Fibroblast of the aortic adventitia (primary cell): Measurements from ENCODE around the gene C5orf46. TPM values are rescaled to one million over a fixed set of nuclear protein-coding genes. Genes with fewer than 3 reads are reported as not detected.

Experiments
- DNase-seq: peaks from one replicate; pipeline ENCODE4 v3.0.0-alpha.2; 2010; ENCODE audit warnings: low read depth
- H3K4me3 ChIP-seq: 2 replicates; pipeline ENCODE4 v1.5.1; 2011; ENCODE audit warnings: low read depth, mild to moderate bottlenecking, control low read depth, low read length, moderate library complexity
- CTCF ChIP-seq: IDR thresholded peaks from 2 replicates; pipeline ENCODE4 v1.5.1; 2011; ENCODE audit warnings: mild to moderate bottlenecking, low read length, control low read depth, inconsistent platforms; ENCODE audit not compliant: insufficient read depth
- total RNA-seq: library from RNA; depleted of rRNA; stranded (reverse); fragments of >200 nt; gene quantifications from 2 replicates; pipeline ENCODE4 v1.2.3, GENCODE V29; 2012; ENCODE audit warnings: low replicate concordance

C5orf46 gene
- total RNA-seq, 1 donor = not detected

DNA sequence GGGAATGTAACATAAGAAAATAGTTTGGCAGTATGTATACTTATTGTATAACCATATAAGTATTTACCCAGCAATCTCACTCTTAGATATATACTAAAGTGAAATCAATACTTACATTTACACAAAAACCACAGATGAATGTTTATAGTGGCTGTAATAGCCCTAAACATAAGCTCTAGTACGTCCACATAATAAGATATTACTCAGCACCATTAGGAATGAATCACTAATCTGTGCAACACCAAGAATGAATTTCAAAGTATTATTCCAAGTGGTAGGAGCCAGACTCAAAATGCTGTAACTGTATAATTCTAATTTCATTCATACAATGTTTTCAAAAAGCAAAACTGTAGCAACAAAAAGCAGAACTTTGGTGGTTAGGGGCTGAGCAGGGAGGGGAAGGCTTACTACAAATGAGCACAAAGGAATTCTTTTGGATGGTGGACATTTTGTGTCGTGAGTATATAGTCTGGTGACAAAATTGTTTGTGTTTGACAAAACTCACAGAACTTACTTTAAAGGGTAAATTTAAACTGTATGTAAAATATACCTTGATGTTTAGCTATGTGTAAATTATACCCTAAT, 11.9 kb upstream of the C5orf46 start:
- no peak for TF ChIP-seq CTCF
- DNase-seq = peak; percentile 34
- no peak overlapping the region for H3K4me3 ChIP-seq

- DNase-seq = no peak
- no peak overlapping the region for H3K4me3 ChIP-seq
- TF ChIP-seq CTCF = no peak
These were observed 7.4 kb upstream of the C5orf46 start for GRCh38 chr5:147913786-147914185.

DNA sequence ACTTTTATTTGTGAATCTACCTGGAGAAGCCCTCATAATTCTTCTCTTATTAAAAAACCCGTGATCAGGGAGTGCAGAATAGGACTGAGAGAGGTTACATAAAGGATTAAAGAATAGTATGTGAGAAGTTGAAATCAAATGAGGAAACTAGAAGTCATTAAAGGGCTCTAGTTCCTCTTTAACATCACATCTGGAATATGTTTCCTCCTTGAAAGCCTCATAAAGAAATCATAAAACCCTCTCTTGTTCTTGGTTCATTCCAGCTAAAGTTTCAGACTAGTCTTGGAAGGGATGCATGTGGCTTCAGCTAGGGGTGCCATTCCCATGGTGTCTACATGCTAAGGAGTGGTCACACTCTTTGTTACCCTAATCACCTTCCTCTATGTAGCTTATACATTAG, 5.7 kb upstream of the C5orf46 start:
- TF ChIP-seq CTCF = no peak
- no peak for DNase-seq
- H3K4me3 ChIP-seq = no peak overlapping the region

DNA sequence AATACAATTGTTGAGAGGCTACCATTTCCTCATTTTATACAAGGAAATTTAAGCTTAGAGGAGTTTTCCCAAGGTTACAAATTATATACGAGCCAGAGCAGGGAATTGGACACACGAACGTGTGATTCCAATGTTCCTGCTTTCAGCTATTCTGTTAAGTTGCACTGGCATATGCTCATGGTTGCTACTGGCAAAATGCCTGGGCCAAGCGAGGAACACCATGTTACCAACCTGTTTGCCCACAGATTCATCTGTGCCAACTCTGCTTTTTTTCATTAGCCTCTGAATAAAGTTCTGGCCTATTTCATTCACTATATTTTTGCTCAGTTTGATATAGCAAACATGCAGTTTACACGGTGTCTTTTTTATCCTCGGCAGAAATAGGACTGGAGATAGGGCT, 5.1 kb upstream of the C5orf46 start:
- TF ChIP-seq CTCF = no peak
- DNase-seq = no peak
- no peak overlapping the region for H3K4me3 ChIP-seq

GRCh38 chr5:147904110-147904509, 2.2 kb downstream of the C5orf46 start:
- DNase-seq = no peak
- TF ChIP-seq CTCF = no peak

DNA sequence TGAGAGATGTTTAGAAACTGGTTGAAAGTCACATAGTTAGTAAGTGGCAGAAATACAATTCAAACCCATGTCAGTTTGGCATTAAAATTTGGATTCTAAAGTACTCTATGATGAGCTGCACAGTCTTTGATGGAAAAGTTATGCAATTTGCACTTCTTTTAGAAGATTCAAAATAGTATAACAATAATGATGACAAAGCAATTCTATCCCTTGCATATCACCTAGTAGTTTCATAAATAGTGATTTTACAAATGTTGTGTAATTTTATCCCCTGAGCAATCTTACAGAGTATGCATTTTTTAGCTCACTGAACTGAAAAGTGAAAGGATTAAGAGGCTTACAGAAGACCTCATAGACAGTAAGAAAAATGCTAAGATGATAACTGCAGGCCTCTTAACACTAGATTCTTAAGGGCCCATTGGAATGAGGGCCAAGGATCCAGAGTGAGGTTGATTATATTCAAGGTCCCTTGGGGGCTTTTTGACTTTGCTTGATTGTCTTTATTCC, 3.7 kb downstream of the C5orf46 start:
- peak; percentile 36 for DNase-seq
- H3K4me3 ChIP-seq = no peak overlapping the region
- TF ChIP-seq CTCF = no peak

More at GRCh38 chr5:147904110-147904509, 2.2 kb downstream of the C5orf46 start:
- no peak overlapping the region for H3K4me3 ChIP-seq

DNA sequence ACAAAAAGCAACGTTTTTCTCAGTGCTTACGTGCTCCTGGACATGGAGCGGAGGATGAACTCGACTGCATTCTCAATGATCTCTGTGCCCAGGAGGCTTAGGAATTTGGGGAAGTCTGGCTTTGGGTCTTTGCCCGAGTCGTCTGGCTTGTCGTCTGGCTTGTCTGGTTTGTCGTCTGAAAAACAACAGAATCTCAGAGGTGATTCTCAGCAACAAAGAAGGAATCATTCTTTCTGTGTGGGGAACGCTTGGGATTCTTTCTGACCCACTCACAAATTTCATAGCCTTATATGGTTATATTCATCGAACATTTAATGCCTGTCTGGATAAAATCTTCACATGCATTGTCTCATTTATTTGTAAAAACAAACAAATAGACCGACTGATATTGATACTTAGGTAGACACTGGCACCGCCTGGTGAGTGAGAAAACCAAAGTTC, 4.7 kb downstream of the C5orf46 start:
- TF ChIP-seq CTCF = no peak
- DNase-seq = peak; percentile 75
- no peak overlapping the region for H3K4me3 ChIP-seq
